GM19395 (cell line): ENCODE results near the gene TOMM40.
"Not testable (repeated sequence)": the region's sequence is repeated elsewhere in the genome, so short reads cannot be mapped to it uniquely, and the experiment has no call there.

Experiments
- ATAC-seq: cut with Tn5 transposase; IDR thresholded peaks from one replicate; pipeline ENCODE4 v1.9.1; 2021; ENCODE audit warnings: mild to moderate bottlenecking, moderate library complexity; ENCODE audit not compliant: unreplicated experiment

Gene TOMM40

GRCh38 chr19:44924243-44924725 is 33.2 kb downstream of the TOMM40 start:
- ATAC-seq, result no peak

GRCh38 chr19:44925114-44925891 is 34.2 kb downstream of the TOMM40 start:
- no peak for ATAC-seq

GRCh38 chr19:44926245-44927077 is 35.4 kb downstream of the TOMM40 start:
- ATAC-seq, result not testable (repeated sequence)

GRCh38 chr19:44927746-44928145 is 36.7 kb downstream of the TOMM40 start:
- ATAC-seq, result no peak

GRCh38 chr19:44930088-44930487 is 39.0 kb downstream of the TOMM40 start:
- no peak for ATAC-seq

- no peak for ATAC-seq
These were observed 40.5 kb downstream of the TOMM40 start for GRCh38 chr19:44931541-44931940.

- no peak for ATAC-seq
These were observed 48.6 kb downstream of the TOMM40 start for GRCh38 chr19:44939668-44940067.

- no peak for ATAC-seq
These were observed 51.1 kb downstream of the TOMM40 start, which contains the start of gene APOC4 for GRCh38 chr19:44942067-44942571. TSS of gene APOC4 (plus strand) at chr19:44942237. CDS start at chr19:44942278, 41 bp downstream.

- no peak for ATAC-seq
These were observed 52.8 kb downstream of the TOMM40 start for GRCh38 chr19:44943801-44944249.

GRCh38 chr19:44947041-44947581 is 56.1 kb downstream of the TOMM40 start:
- no peak for ATAC-seq

GRCh38 chr19:44948237-44948636 is 57.2 kb downstream of the TOMM40 start:
- ATAC-seq, result no peak

- no peak for ATAC-seq
These were observed 57.8 kb downstream of the TOMM40 start for GRCh38 chr19:44948763-44949374.

GRCh38 chr19:44949550-44949949 is 58.5 kb downstream of the TOMM40 start:
- ATAC-seq, result no peak

- ATAC-seq, result no peak
These were observed 60.4 kb downstream of the TOMM40 start for GRCh38 chr19:44951179-44952159.
